Activated gamma-delta T cell (primary cell): ENCODE results near the gene INHA.

Experiments
- DNase-seq: peaks from one replicate; lab custom pipeline; 2025; lab: John Stamatoyannopoulos, UW

Gene INHA

DNA sequence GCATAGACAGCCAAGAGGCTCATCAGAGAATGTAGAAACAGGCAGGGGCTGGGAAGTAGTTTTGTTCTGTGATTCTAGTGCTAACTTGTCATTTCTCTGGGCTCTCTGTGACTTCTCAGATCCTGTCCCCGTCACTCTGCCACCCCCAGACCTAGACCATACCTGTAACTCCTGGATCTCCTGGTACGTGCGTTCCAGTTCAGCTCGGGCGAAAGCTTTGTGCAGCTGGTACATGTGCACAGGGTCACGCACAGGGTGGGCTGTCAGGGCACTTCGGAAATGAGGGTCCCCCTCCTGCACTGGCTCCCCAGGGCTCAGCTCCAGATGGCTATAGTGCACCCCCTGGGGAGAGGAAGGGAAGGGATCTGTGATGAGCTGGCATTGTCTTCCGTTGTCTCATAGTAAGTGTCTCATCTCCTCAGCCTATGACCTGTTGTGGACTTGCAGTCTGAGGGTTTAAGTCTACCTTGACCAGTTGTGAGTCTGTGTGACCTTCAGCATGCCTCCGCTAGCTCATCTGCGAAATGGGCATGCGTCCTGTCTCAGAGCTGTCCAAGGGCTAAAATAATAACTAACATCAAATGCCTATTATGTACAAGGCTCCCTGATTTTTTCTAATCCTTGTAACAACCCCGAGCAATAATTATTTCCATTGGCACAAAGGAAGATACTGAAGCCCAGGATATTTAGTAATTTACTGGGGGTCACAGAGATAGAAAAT, 31.2 kb upstream of the INHA start:
- DNase-seq = no peak

DNA sequence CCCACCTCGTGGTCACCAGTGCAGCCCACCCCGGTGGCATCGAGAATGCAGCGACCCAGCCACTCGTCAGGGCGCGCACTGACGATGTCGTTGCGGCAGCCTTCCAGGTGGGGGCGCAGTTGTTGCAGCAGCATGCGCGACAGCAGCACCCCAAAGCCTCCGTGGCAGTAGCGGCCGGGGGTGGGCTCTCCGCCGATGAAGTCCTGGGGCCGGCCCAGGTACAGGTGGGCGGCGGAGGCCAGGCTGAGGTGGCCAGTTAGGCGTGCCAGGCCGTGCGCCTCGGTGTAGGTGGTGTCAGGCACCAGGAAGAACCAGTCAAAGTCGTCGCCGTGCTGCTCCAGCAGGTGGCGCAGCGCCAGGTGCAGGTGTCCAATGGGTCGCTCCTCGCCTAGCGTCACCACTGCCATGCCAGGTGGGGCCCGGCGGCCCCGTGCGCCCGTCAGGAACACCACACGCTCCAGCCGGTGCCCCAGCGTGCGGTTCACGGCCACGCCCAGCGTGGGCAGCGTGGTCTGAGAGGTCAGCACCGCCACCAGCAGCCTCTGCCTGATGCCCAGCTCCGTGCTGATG, 30.4 kb upstream of the INHA start:
- DNase-seq = peak; percentile 71

DNA sequence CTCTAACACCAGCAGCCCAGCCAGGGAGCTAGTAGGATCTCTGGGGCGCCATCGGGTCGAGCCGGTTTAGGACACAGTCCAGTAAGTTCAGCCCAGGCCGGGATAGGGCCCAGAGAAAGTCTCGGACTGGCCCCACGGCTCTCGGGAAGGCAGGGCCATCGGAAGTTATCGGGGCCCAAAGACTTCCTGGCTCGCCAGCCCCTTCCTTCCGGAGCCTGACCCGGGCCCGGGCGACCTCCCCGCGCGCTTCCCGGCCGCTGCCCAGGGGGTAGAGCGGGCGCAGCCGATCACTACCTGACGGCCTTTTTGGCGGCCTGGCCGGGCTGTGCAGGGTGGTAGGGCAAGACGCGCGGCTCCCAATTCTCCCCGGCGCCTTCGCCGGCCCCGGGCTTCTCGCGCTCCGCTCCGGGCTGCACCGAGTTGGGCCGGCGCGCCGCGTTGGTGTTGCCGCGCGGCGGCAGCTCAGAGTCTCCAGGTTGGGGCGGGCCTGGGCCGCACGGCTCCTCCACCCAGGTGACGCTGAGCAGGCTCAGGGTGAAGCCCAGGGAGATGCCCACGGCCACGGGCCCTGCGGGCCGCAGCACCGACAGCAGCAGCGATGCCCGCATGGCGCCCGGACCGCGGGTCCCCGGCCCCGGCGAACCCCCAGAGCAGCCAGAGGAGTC, 29.0 kb upstream of the INHA start:
- DNase-seq = no peak

DNA sequence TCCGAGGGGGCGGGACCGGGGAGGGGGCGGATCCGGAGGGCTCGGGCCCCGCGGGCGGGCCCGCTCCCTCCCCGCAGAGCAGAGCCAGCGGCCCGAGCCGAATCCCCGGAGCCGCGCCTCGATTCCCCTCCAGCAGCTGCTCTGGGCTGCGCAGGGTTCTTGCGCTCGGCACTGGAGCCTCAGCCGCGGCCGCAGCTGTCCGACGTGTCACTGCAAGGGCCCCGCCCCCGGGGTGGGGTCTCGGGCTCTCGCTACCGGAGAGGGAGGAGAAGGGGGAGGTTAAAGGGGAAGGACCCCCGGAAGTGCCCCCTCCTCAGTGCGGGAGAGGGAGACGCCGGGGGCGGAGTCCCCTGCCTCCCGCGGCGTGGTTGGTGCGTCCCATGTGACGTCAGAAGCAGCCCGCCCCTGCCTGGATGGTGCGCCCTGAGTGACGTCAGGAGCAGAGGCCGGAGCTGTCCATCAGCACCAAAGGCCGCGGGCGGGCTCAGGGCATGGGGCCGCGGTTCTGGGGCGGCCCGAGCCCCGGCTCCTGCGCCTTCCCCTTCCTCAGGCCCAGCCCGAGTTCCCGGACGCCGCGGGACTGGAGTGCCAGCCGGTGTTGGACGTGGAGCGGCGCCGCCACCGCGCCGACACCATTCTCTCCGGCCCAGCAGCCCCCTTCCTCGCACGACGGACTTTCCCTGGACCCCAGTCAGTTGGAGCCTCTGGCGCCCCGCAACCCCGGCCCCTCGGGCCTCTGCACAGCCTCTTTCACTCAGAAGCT, 28.3 kb upstream of the INHA start, which contains the start of the genes CHPF and TMEM198:
TSS of gene CHPF (minus strand) at position 214 of the 763 bp plus-strand sequence. CDS start 271 bp downstream, outside the sequence.
TSS of gene TMEM198 (plus strand) at position 433 of the 763 bp plus-strand sequence. CDS start 700 bp downstream, outside the sequence.
- DNase-seq = peak; percentile 86

DNA sequence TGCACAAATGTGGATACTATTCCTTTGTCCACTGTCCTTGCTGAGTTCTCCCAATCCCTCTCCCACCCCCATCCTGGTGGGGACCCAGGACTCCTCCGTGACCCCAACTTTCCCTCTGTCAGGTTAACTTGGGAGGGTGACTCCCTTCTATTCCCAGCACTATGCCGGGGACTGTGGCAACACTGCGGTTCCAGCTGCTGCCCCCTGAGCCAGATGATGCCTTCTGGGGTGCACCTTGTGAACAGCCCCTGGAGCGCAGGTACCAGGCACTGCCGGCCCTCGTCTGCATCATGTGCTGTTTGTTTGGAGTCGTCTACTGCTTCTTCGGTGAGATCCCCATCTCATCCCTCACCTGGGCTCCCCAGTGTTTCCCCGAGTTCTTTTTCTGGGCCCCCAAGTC, 27.5 kb upstream of the INHA start:
- DNase-seq = no peak

DNA sequence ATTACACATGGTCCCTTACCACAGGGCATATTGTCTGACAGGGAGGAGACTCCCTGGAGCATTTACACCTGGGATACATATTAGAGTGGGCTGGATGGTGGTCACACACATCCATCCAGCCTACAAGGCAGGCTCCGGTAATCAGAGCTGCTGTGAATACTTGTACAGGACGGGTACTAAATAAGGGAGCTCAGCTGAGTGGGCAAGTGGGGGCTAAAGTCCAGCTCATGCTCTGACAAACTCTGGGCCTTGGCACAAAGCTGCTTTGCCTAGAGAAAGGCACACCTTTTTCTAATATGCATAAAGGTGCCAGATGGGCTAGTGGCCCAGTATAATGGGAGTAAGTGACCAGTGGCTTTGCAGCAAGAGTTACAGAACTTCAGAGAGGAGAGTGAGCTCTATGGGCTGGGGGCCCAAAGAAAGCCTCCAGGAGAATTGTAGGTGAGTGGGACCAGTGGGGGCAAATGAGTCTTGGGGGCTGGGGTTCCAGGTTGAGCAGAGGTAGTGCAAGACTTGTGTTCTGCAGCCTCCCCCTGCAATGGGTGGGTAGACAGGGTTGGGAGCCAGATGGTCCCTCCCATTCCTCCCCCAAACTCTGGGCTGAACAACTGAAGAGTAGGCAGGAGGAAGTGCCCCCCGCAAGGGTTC, 26.7 kb upstream of the INHA start:
- no peak for DNase-seq

DNA sequence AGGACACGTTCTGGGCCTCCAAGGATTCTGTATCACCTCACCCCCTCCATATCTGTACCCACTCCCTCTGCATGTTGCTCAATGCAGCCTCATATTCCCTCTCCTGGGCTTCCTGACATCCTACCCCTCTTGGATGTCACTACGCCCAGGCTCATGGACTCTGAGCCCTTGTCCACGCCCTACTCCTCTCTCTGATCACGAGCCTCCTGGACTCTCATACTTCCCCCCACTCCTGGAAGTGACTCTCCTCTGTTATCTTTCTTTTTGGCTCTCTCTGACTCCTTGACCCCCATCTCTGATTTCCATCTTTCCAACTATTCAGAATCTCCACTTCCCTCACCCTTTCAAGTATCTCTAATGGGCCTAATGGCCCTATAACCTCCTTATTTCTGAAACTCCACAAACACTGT, 26.2 kb upstream of the INHA start:
- DNase-seq = no peak

DNA sequence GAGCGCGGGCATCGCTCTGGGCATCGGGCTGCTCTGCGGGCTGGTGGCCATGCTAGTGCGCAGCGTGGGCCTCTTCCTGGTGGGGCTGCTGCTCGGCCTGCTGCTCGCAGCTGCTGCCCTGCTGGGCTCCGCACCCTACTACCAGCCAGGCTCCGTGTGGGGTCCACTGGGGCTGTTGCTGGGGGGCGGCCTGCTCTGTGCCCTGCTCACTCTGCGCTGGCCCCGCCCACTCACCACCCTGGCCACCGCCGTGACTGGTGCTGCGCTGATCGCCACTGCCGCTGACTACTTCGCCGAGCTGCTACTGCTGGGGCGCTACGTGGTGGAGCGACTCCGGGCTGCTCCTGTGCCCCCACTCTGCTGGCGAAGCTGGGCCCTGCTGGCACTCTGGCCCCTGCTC, 24.5 kb upstream of the INHA start:
- no peak for DNase-seq

DNA sequence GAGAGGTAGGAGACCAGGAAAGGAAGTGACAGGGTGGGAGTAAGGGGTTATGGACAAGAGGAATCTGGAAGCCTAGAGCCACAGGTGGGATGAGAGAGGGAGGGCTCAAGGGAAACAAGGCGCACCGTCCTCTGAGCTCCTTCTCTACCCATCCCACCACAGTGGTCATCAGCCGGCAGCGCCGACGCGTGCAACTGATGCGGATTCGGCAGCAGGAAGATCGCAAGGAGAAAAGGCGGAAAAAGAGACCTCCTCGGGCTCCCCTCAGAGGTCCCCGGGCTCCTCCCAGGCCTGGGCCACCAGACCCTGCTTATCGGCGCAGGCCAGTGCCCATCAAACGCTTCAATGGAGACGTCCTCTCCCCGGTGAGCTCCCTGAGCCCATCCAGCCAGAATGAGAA, 23.1 kb upstream of the INHA start:
- DNase-seq = no peak

DNA sequence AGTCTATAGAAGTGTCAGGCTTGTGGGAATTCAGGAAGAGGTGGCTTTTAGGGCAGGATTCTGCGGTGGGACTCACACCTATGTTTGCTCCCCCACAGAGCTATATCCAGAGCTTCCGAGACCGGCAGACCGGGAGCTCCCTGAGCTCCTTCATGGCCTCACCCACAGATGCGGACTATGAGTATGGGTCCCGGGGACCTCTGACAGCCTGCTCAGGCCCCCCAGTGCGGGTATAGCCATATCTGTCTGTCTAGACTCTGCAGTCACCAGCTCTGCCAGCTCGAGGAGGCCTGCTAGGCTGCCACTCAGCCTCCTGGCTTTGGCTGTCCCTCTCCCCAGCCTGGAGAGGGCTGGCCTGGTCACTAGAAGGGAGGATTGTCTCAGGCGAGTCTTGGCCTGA, 22.5 kb upstream of the INHA start:
- no peak for DNase-seq

DNA sequence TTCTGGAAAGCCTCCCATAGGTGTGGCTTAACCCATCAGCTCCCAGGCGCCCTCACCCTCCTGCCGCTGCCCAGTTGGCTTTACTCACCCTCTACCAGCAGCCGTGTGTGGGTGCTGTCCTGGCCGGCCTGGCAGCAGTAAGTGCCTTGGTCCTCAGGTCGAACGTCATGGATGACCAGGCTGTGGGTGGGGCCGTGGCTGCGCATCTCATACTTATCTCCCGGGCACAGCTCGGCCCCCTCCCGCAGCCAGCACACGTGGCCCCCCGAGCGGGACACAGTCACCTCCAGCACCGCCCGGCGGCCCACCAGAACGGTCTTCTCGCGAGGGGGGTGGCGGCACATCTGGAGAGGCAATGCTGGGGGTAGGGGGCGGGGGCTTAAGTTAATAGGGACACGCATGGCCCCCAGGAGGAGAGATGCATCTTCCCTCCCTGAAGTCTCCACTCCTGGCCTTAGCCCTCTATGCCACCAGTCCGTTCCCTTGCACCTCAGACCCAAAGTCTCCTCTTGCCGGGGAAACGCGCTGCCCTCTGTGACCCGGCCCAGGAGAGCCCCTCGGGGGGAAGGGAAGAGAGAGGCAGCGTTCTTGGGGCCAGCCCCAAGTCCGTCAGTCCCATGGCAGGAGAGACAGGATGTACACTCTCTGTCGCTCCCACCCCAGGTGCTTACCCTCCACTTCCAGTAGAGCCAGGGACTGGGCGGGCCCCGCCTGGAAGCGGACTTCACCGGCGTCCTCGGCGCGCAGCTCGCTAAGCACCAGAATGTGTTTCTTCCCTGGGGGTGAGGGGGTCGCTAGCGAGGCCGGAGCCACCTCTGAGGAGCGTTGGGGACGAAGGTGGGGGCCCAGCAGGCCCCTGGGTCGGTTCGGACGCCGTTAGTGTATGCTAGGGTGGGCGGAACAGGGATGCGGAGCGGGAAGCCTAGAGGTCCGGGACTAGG, 20.4 kb upstream of the INHA start:
- DNase-seq = no peak

DNA sequence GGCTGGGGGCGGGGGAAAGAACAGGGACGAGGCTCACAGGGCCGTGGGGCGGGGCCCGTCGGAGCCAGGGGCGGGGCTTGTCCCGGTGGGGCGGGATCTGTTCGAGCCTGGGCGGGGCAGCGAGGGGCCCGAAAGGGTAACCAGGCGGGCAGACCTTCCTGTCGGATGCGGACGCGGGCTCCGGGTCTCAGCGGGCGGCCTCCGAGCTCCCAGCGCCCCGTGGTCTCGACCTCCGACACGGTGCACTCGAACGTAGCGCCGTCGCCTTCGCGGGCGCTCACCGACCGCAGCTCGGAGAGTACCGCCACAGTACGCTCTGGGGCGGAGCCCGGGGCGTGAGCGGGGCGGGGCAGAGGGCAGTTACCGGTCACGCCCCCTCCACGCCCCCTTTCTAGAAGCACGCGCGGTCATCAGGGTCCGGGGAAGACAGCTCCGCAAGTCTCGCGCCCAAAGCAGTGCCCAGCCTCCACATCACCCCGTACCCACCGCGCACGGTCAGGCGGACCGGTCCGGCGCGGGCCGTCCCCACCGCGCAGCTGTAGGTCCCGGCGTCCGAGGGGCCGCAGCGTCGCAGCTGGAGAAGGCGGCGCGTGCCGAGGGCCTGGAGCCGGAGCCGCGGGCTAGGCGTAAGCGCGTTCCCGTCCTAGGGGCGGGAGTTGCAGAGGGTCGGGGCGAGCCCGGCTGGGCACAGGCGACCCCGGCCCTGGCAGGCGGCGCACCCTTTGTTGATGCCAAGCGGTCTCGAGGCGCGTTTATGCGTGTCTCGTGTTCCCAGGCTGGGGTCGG, 19.5 kb upstream of the INHA start:
- peak; percentile 62 for DNase-seq

DNA sequence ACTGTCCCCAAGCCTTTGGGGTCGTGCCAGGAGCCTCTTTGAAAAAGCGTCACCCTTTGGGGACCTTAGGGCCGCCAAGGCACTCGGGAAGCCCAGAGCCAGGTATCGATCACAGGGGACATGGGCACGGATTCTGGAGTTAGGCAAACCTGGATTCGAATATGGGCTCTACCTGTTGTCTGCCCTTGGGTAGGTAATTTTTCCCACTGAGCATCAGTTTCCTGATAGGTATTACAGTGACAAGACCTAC, 19.0 kb upstream of the INHA start:
- DNase-seq = no peak

DNA sequence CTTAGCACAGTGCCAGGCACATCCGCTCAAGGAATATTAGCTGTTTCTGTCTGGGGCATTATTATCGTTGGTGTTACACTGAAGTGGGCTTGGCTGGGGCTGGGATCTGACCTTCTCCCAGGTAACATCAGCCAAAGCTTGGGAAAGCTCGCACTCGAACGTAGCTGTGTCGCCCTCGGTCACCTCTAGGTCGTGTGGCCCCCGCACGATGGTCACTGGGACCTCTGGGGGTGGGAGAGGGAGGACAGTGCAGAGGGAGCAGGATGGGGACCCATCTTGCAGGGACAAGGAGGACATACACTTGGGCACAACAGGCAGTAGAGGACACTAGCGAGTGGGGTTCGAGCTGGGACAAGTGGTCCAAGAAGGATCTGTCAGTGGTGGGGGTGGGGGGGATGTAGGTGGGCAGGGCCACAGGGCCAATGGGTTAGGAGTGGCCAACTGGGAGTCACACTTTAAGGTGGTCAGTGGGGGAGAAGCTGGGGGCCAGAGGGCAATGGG, 18.6 kb upstream of the INHA start:
- no peak for DNase-seq

DNA sequence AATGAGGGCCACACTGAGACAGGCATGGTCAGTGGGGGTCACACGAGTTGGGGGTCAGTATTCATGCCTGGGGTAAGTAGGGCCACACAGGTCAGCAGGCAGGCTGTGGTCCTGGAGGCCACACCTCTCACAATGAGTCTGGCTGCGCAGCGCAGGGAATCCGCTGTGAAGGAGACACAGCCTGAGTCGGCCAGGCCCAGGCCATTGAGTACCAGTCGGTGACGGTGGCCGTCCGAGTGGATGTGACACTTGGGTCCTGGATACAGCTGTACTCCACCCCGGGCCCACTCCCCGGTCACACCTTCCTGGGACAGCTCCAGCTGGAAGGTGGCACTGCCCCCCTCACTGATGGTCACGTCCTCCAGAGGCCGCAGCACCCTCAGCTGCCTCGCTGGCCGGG, 17.8 kb upstream of the INHA start:
- DNase-seq = no peak

DNA sequence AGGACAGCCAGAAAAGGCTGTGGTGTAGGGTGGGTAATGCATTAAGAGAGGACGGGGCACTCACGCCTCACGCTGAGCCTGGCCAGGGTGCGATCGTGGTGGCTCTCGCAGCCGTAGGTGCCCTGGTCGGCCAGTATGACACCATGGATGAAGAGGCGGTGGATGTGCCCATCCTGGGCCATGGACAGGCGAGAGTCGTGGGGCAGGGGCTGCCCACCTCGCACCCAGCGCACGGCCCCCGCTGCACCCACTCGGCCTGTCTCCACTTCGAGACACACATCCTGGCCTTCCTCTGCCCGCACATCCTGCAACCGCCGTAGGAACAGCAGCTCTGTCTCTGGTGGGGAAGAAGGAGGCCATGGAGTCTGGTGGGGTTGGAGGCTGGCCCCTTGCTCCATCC, 16.2 kb upstream of the INHA start:
- no peak for DNase-seq

DNA sequence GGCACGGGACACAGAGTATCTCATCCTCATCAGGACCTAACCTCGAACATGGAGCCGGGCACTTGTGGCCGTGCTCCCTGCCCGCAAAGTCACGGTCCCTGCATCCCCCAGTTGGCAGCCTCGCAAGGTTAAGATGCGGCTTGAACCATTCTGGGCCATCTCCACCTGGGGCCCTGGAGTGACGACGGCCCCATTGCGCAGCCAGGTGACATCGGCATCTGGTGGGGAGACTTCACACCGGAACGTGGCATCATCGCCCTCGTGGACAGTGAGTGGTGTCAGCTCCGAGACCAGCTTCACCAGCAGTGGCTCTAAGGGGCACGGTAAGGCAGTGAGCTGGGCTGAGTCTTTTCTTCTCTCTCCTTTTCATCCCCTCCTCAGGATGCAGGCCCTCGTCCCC, 15.7 kb upstream of the INHA start:
- no peak for DNase-seq

DNA sequence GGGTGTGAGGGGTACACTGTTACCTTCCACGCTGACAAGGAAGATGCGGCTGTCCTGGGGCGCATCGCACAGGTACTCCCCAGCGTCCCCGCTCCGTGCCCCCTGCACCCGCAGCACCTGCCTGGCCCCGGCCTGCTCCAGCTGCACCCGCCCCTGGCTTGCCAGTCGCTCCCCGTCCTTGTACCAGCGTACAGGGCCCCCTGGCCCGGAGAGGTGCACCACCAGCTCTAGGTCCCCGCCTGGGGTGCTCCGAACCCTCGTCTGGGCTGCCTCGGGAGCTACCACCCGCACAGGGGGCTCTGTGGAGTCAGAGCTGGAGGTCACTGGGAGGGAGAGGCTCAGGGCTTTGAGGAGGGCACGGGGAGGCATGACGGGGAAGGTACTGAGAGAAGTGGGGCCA, 14.8 kb upstream of the INHA start:
- no peak for DNase-seq

DNA sequence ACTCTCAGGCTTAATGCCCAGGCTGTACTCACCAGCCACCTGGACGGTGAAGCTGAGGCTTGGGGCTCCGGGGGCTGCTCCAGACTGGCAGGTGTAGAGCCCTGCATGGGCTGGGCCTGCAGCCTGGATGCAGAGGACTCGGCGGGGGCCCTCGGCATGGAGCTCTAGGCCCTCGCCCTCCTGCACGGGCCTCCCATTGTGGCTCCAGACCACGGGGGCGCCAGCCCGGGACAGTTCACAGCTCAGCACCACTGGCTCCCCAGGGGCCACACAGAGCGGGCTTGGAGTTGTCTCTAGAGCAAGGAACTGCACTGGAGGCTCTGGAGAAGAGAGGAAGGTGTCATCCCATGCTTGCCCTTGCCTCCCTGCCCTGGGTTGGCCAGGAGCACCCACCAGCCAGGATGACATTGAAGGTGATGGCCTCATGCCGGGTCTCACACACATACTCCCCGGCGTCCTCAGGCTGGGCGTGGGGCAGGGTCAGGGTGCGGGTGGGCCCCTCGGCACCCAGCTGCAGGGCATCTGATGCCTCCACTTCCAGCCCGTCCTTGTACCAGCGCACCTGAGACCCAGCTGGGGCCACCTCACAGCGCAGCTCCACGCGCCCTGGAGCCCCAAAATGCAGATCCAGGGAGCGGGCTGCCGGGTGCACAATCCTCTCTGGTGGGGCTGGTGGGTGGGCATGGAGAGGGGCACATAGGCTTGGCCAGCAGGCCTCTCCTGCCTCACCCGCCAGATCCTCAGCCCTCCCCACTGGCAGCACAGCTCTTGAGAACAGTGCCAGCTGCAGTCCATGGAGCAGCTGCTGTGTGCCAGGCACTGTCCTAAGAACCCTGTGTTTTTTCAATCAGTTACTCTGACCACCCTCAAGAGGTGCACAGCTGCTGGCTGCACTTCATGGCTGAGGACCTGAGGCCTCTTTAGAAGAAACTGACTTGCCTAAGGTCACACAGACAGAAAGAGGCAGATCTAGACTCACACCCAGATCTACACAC, 14.0 kb upstream of the INHA start:
- no peak for DNase-seq
